ENCODE data around the gene HSF2.

HSF2 gene, protein sequence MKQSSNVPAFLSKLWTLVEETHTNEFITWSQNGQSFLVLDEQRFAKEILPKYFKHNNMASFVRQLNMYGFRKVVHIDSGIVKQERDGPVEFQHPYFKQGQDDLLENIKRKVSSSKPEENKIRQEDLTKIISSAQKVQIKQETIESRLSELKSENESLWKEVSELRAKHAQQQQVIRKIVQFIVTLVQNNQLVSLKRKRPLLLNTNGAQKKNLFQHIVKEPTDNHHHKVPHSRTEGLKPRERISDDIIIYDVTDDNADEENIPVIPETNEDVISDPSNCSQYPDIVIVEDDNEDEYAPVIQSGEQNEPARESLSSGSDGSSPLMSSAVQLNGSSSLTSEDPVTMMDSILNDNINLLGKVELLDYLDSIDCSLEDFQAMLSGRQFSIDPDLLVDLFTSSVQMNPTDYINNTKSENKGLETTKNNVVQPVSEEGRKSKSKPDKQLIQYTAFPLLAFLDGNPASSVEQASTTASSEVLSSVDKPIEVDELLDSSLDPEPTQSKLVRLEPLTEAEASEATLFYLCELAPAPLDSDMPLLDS

DNA sequence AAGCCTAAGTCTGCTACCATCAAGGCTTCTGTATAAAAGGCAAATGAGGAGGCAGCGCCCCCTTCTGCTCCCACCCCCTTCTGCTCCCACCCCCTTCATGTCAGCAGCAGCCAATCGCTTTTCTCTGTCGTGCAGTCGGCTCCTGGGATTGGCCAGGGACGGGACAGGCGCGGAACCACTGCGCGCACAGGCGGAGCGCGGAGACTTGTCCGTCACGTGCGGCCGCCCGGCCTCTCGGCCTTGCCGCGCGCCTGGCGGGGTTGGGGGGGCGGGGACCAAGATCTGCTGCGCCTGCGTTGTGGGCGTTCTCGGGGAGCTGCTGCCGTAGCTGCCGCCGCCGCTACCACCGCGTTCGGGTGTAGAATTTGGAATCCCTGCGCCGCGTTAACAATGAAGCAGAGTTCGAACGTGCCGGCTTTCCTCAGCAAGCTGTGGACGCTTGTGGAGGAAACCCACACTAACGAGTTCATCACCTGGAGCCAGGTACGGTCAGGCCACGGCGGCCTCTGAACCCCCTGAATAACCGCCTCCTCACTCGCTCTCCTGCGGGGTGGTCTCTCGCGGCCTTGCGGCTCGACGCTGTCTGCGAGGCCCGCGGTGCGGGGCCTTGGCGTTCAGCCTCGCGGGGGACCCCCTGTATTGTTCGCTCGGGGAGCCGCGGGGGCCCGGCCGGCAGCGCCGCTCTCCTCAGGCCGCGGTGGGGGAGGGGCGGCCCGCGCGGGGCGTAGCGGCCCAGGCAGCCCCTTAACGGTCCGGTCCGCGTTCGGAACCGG, at the start of gene HSF2:
HSF2 (plus strand) TSS at position 305 of the 773 bp plus-strand sequence; CDS start at position 391, 86 bp downstream.
- DNase-seq (ENCODE audit: low read depth) = peak; percentile 90

DNA sequence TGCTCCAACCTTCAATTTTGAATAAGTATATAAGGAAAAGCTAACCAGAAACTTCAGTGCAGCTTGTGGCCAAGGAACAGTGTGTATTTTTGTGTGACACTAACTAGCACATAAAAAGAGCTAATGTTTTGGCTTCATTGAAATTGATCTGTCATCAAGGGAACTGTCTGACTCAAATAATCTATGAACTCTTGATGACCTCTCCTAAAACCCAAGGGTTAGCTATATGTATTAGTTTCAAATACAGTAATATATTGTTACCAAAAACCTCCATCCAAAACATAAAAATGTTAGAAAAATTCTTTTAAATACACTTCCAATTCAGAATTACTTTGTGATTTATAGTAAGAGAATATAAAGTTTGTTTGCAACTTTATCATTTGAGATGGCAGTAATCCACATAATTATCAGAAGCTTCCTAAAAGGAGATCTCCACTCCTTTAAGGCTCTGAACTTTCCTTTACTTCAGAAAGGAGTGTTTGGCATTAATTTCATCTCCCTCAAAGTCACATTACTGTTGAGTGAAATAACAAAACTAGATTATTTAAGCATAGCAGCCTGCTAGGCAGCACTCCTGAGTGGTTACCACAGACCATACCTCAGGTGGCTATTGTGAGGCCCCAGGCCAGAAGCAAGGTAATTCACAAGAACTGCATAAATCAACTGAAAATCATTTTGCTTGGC, 46.3 kb upstream of the HSF2 start:
- DNase-seq (ENCODE audit: low read depth) = no peak

DNA sequence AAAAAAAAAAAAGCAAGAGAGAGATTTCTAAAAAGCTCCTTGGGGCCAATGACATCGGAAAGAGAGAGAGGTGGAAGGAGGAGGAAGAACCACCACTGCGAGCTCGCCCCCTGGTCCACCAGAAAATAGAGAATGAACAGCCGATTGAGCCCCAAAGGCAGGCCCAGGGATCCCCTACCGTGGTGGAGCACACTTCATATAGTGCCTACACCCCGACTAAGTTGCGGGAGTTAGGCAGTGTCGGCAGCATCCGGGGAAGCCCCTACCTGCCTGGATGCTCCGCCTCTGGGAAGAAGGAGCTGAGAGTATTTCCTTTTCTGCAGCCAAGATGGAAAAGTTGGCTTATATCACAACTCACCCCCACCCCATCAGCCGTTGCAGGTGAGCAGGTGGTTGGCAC, 38.6 kb upstream of the HSF2 start:
- no peak for DNase-seq (ENCODE audit: low read depth)

DNA sequence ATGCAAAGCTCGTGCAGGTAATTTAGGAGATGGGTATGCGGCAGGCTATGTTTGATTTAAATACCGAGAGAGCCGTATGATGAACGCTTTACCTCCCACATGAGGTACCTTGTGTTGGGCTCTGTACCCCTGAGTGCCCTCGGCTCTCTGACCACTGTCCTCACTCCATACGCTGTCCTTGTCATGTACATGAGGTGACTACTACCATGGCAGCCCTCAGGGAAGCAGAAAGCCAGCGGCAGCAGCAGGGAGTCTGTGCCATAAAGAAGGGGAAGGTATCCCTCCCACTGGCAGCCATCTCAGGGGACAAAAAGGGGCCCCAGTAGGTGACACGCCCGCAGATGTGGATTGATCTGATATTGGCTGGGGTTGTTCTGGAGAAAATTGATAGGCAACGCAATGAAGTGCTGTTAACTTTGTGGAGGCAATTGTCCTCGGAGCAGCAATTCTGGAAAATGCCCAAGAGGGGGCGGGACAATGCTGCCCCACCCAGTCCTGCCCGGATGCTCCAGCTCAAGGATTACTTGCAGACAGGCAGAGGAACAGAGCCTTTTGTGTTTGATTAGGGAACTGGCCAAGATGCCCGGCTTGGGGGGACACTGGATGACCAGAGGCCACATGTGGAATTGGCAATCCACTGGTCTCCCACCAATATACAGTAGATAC, 38.0 kb upstream of the HSF2 start:
- no peak for DNase-seq (ENCODE audit: low read depth)

DNA sequence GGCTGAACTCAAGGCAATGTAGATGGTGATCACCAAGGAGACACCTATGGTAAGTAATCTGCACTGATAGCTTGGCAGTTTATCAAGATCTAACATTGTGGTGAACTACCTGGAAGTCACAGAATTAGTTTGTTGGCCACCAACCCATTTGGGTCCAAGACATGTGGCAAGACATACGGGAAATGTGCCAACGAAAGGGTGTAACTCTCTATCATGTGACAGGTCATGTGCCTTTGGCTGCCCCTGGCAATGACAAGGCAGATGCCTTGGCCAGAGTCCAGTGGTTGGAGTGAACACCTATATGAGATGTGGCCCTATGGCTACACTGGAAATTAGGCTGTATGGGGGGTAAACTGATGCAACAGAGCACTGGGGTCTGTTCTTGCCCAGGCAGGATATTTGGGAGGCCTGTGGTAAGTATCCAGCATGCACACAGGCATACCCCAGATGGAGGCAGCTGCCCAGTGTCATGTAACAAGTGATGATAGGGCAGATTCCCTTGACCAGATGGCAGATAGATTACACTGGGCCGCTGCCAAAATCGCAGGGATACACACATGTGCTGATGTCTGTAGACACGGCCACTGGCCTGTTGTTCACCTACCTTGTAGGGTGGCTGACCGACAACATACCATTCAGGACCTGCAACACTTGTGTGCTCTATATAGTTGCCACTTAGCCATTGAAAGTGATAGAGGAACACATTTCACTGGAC, 35.5 kb upstream of the HSF2 start:
- DNase-seq (ENCODE audit: low read depth) = no peak

DNA sequence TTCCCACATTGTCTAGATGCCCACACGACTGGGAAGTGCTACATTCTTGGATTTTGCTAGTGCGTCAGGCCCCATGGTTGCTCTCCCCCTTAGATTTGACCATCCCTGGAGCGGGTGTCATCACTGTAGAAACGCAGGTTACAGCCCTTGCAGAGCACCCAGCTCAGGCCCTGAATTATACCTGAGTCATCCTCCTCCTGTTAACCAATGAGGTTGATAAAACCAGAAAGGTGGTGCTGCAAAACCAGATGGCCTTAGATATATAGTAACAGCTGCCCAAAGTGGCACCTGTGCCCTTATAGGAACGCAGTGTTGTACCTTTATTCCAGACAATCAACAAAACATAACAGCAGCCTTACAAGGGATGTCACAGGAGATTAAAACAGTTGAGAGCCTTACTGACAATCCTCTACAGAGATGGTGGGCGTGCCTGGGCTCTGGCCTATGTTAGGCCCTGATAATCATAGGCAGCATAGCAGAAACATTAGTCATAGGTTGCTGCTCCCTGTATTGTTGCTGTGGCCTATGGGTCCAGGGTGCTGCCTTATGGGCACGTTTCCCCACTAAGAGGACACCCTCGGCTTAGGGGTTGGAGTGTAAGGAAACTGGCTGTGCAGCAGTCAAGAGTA, 33.6 kb upstream of the HSF2 start:
- no peak for DNase-seq (ENCODE audit: low read depth)

DNA sequence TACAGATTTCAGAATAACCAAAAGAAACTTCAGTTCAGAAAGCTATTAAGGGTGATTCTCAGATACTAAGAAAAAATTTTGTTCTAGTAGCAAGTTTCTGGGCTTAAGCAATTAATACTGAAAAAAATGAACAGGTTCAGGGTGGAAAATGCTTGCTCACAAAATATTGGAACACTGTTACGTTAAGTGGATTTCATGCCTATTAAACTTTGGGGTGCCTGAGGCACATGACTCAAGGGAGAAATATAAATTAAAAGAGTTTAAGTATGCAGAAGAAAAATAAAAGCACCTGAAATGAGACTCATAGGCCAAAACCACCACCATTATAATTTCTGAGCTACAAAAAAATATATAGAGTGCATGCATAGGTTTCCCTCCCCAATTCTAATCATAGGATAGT, 32.3 kb upstream of the HSF2 start:
- DNase-seq (ENCODE audit: low read depth) = no peak

DNA sequence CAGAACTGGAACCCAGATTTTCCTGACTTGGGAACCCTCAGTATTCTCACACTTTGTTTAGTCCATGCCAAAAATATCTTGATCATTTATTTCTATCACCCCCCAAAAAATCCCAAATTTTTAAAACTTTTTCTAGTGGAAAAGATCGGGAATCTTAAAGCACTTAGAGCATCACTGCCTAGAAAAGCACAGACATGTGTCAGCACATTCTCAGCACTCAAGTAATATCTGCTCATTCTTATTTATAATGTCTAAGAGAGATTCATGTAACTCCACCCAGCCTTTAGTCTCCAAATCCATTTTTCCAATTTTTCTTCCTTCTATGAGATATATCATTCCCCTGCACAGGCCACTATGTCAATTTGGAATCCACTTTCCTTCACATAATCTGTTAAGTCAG, 29.9 kb upstream of the HSF2 start:
- DNase-seq (ENCODE audit: low read depth) = no peak

DNA sequence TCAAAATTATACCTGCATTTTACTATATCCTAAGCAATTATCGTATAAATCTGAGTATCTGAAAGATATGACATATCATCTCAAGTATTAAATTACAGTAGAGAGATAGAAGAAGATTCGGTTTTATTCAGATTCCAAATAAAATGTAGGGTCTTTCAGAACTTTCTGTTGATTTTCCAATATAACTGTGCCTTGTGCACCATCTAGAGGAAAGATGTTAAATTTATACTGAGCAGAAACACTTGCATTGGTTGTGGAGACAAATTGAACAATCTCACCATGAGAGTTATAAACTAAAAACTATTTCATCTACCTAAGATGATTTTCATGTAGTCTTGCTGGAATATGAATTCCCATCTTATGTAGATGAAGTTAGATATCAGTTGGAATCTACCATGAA, 26.8 kb upstream of the HSF2 start:
- no peak for DNase-seq (ENCODE audit: low read depth)

DNA sequence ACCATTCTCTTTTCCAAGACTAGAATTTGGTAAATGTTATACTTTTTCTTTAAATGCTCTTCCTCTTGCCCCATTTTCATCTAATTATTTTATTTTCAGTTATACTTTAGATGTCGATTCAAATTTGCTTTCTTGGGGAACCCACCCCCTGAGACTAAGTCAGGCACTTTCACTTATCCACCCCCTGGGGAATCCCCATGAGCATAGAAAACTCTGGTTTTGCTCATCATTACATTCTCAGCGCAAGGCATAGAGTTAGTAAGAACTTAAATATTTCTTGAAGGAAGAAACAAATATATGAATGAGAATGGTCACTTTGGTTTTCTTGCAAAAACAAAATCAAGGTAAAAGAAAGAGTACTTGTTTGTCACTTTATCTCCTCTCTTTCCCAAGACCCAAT, 25.1 kb upstream of the HSF2 start:
- no peak for DNase-seq (ENCODE audit: low read depth)

DNA sequence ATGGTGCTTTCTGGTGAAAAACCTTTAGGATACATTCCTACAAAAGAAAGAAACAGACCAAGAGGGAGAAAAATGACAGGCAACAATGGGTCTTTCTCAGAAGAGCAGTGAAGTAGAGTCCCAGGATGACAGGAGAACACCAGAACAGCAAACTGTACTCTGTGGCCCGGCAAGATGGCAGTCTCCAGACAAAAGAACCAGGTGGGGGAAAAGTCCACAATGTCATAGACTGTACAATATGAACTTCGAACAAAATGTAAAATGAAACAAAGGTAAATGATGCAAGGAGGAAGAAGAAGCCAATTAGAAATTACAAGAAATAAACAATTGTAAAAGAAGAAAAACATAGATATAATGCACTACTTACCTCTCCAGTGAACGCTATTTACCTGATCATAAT, 23.2 kb upstream of the HSF2 start:
- DNase-seq (ENCODE audit: low read depth) = no peak

DNA sequence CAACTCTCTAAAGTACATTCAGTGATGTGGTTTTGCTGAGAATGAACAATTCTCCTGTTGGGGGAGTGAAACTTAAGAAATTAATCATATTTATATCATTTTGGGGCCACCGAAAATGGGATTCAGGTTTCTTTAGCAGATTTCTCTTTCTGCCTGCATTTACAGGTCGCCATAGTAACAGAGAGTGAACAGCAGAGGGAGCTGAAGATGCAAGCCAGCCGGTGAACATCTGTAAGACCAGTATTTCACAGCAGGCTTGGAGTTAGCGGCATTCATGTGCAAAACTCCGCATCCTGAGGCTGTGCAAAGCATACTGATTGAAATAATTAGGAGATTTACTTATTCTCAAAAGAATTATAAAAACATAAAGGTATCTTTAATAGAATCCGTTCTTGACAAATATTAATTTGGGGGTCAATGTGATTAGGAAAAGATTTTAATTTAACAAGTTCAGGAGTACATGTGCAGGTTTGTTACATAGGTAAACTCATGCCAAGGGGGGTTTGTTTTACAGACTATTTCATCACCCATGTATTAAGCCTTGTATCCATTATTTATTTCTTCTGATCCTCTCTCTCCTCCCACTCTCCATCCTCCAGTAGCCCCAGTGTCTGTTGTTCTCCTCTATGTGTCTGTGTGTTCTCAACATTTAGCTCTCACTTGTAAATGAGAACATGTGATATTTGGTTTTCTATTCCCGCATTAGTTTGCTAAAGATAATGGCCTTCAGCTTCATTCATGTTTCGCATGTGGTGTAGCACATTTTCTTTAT, 17.8 kb upstream of the HSF2 start:
- no peak for DNase-seq (ENCODE audit: low read depth)

DNA sequence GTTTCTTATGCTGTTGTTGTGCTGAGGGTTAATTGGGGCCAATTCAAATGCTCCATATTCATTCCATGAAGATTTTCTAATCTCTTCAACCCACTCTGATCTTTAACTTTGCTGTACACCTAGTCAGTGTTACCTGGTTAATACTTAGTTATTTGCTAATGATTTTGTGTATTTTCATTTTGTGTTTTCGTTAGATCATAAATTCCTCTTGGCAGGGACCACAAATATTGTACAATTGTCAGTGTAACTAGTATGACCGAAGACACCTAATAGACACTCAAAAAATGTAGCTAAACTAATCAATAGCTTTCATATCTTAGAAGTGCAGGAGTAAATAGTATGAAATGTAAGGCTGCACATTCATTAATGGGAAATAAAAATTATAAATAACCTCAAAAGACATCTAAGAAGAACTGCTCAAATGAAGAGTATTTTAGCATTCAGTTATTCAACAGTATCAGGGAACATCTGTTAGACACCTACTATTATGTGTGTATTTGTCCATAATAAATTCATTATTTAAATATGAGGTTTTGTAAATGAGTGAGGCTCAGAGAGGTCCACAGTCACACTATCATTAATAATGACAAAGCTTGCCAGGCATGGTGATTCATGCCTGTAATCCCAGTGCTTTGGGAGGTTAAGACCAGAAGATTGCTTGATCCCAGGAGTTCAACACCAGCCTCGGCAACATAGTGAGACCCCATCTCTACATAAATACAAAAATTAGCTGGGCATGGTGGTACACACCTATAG, 13.4 kb upstream of the HSF2 start:
- DNase-seq (ENCODE audit: low read depth) = no peak

DNA sequence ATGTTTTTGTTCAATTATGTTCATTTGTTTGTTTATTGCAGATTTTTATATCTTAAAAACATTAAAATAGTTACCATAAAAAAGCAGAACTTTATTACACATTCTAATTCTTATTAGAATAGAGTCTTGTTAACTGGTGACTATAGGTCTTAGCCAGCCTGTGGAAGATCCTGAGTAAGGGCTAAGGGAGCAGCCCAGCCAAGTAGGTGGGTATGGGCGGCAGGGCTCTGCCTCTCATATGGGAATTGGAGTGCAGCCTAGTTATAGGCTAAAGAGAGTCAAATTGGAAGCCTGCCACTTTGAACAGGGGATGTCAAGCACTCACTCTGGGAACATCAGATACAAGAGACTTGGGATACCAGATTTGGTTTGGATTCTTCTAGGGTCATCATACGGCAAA, 10.5 kb upstream of the HSF2 start:
- DNase-seq (ENCODE audit: low read depth) = no peak

DNA sequence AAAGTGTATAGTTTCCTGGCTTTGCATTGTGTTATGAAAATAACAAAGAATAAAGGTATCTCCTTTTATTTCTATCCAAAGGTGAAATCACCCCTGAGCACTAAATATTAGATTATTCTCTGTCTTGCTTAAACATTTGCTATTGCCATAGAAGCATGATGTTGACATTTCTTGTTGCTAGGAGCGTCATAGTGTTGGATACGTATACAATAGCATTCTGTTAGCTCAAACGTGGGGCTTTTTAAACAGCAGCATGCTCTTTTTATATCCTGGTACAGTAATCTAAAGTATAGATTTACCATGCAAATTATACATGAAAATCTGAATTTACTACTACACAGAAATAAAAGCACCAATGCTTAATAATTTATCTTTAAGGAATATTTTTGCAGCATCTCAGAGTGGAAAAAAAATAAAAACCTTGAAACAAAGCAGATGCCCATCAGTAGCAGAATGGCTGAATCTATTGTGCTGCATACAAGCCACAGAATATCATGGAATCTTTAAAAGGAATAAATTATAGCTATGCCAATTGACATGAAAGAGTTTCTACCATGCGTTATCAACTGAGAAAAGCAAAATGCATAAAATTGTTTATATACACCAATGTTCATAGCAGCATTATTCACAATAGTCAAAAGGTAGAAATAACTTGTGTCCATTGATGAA, 9.6 kb upstream of the HSF2 start:
- no peak for DNase-seq (ENCODE audit: low read depth)

DNA sequence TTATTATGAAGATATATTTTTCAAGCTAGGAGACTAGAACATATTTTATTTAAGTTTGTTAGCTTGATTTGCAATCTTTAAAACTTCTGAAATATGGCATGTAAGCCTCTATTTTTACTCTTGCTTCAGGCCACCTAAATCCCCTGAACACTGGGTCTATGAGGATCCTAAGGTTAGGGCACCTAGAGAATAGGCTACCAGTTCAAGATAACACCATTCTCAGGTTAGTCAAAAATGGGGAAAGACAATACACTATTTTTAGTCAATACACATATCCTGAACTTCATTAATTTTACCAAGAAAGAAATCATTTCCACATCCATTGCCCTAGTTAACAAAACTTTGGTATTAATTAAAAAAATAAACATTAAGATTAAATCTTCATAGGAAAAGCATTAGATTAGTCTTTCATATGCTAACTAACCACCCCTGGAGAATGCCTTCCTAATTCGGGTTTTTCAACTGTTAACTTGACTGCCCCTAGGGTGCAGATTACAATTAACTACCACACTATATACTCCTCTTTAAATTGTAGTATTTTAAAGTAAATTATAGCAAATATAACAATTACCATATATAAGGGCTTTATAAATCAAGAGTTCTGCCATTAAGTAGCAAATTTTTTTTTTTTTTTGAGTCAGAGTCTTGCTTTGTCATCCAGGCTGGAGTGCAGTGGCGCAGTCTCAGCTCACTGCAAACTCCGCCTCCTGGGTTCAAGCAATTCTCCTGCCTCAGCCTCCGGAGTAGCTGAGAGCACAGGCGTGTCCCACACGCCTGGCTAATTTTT, 6.7 kb upstream of the HSF2 start:
- no peak for DNase-seq (ENCODE audit: low read depth)

DNA sequence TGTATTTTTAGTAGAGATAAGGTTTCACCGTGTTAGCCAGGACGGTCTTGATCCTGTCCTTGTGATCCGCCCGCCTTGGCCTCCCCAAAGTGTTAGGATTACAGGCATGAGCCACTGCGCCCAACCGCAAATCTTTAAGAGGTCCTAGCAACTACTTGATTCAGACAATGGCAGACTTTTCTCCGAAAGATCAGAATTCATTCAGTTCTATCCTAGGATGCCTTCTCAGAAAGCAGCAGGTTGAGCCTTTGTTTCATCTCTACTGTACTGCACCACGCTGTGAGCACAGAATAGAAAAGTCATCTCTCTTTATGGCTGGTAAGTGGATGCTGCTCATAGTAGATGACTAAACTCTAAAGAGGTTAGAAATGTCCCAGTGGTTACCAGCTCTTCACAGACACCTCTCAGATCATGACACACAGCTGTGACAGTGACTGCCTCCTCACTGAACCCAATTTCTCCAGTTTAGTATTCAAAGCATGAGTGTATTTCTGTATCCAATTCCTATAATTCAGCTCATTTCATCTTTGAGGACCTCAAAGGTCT, 6.0 kb upstream of the HSF2 start:
- no peak for DNase-seq (ENCODE audit: low read depth)

DNA sequence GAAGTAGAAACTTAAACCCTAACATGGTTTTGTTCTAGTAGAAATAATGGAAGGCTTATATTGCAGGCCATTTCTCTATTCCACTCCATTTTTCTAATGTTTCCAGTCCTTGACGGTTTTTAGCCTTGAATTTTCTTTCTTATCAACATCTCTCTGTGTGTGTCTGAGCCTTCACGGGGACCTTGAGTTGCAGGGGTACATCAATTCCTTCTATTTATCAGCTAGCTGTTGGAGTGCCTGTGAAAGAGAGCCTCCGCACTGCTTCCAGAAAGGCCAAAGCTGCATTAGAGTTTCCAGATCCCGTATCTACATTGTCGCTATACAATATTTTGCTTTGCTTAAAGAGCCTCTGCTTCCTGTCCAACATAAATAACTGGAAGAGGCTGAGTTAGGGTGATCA, 5.4 kb upstream of the HSF2 start:
- no peak for DNase-seq (ENCODE audit: low read depth)
